IPS DF 19.7 (cell line): ENCODE measurements around the gene DNPH1.

Experiments used
- DNase-seq: peaks from one replicate; pipeline ENCODE4 v3.0.0-alpha.2; 2013; ENCODE audit warnings: low read depth, low spot score

Gene DNPH1

GRCh38 chr6:43263314-43264178 lies 34.3 kb upstream of the DNPH1 start:
- DNase-seq, result peak; percentile 50

- DNase-seq, result no peak
Measured at GRCh38 chr6:43262780-43263313, 33.6 kb upstream of the DNPH1 start.

GRCh38 chr6:43262000-43262779 lies 32.9 kb upstream of the DNPH1 start:
- DNase-seq, result no peak

- DNase-seq, result no peak
Measured at GRCh38 chr6:43261198-43261597, 31.9 kb upstream of the DNPH1 start.

- DNase-seq, result no peak
Measured at GRCh38 chr6:43260791-43261190, 31.5 kb upstream of the DNPH1 start.

- no peak for DNase-seq
Measured at GRCh38 chr6:43258807-43259686, 29.8 kb upstream of the DNPH1 start.

GRCh38 chr6:43258180-43258579 lies 28.9 kb upstream of the DNPH1 start:
- DNase-seq, result no peak

GRCh38 chr6:43257367-43258145 lies 28.3 kb upstream of the DNPH1 start:
- no peak for DNase-seq

- DNase-seq, result no peak
Measured at GRCh38 chr6:43256670-43257366, 27.5 kb upstream of the DNPH1 start.

- no peak for DNase-seq
Measured at GRCh38 chr6:43255408-43256054, 26.2 kb upstream of the DNPH1 start.

GRCh38 chr6:43254846-43255245 lies 25.6 kb upstream of the DNPH1 start:
- no peak for DNase-seq

- no peak for DNase-seq
Measured at GRCh38 chr6:43254138-43254817, 25.0 kb upstream of the DNPH1 start.

GRCh38 chr6:43253401-43253800 lies 24.1 kb upstream of the DNPH1 start:
- DNase-seq, result no peak

GRCh38 chr6:43250992-43251373 lies 21.7 kb upstream of the DNPH1 start:
- no peak for DNase-seq

- no peak for DNase-seq
Measured at GRCh38 chr6:43248791-43249190, 19.5 kb upstream of the DNPH1 start.

GRCh38 chr6:43248101-43248500 lies 18.8 kb upstream of the DNPH1 start:
- no peak for DNase-seq

- peak; percentile 65 for DNase-seq
Measured at GRCh38 chr6:43247114-43247999, 18.1 kb upstream of the DNPH1 start.
